OCI-LY3 (cell line): ENCODE measurements around the gene GOLGA6A.

Source experiments
- CTCF ChIP-seq: fragments of 200-600, 300-600 bp; sonication (generic); IDR thresholded peaks from 2 replicates; pipeline ENCODE4 v1.5.1; 2014; ENCODE audit warnings: antibody characterized with exemption, low read length, low read depth
- EZH2phosphoT487 ChIP-seq: fragments of 200-600 bp; shearing (Covaris generic); IDR thresholded peaks from 2 replicates; pipeline ENCODE4 v1.6.1; 2018; ENCODE audit warnings: antibody characterized with exemption, mixed run types, low read depth

GRCh38 chr15:74043425-74044266, 38.7 kb downstream of the GOLGA6A start:
- TF ChIP-seq CTCF = no peak
- no peak for TF ChIP-seq EZH2phosphoT487
